B cell (primary cell): Measurements from ENCODE around the gene CHST10.

Experiments used
- EZH2 ChIP-seq: IDR thresholded peaks from 2 replicates; pipeline ENCODE4 v1.6.1; 2012; ENCODE audit warnings: borderline replicate concordance, low read depth, mild to moderate bottlenecking, moderate library complexity, low read length; ENCODE audit not compliant: insufficient read depth, poor library complexity, severe bottlenecking
- TF ChIP-seq, protein P1 (sequence below): fragments of 200-600 bp; IDR thresholded peaks from one replicate; pipeline ENCODE4 v1.8.0; 2022; ENCODE audit warnings: antibody characterized with exemption, mild to moderate bottlenecking

DNA sequence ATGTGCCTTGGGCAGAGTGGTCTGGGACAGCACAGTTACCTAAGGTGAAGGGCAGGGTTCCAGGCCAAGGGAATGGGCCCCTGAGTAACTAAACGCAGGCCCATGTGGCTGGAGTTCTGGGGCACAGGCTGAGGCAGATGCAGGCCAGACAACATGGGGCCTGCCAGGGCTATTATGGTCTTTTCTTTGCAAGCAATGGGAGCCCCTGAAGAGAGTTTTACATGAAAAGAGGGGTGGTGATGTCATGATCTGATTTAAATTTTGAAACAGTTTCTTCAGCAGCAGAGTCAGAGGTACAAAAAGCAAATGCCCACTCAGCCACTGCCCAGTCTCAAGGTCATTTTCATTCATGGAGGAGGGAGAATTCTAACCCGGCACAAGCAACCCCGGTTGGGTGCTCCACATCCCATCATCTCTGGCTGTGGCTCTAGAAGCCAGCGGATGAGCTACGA lies 5.6 kb downstream of the CHST10 start:
- TF ChIP-seq, protein P1, sequence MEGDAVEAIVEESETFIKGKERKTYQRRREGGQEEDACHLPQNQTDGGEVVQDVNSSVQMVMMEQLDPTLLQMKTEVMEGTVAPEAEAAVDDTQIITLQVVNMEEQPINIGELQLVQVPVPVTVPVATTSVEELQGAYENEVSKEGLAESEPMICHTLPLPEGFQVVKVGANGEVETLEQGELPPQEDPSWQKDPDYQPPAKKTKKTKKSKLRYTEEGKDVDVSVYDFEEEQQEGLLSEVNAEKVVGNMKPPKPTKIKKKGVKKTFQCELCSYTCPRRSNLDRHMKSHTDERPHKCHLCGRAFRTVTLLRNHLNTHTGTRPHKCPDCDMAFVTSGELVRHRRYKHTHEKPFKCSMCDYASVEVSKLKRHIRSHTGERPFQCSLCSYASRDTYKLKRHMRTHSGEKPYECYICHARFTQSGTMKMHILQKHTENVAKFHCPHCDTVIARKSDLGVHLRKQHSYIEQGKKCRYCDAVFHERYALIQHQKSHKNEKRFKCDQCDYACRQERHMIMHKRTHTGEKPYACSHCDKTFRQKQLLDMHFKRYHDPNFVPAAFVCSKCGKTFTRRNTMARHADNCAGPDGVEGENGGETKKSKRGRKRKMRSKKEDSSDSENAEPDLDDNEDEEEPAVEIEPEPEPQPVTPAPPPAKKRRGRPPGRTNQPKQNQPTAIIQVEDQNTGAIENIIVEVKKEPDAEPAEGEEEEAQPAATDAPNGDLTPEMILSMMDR = no peak
- TF ChIP-seq EZH2 = no peak
